H1 (cell line): ENCODE results near the gene TRABD2A. TPM values are rescaled to one million over a fixed set of nuclear protein-coding genes. Genes with fewer than 3 reads are reported as not detected.

Experiments used
- CHD7 ChIP-seq: fragments of 300-600 bp; sonication (generic); IDR thresholded peaks from 2 replicates; pipeline ENCODE4 v1.7.1; 2012; ENCODE audit warnings: low read length, moderate library complexity, mild to moderate bottlenecking, inconsistent platforms; ENCODE audit not compliant: insufficient replicate concordance
- EGR1 ChIP-seq: IDR thresholded peaks from 2 replicates; pipeline ENCODE4 v1.6.1; 2011; ENCODE audit warnings: low read depth, low read length, borderline replicate concordance
- GTF2F1 ChIP-seq: IDR thresholded peaks from 2 replicates; pipeline ENCODE4 v1.6.1; 2012; ENCODE audit warnings: low read depth, low read length, improper control_type of control experiment, borderline replicate concordance
- KDM4A ChIP-seq: IDR thresholded peaks from one replicate; pipeline ENCODE4 v1.7.1; 2012; ENCODE audit warnings: low read depth, mild to moderate bottlenecking, moderate library complexity, low read length, inconsistent platforms; ENCODE audit not compliant: severe bottlenecking
- NANOG ChIP-seq: IDR thresholded peaks from 2 replicates; pipeline ENCODE4 v1.6.1; 2011; ENCODE audit warnings: low read length, low read depth, mild to moderate bottlenecking, inconsistent platforms; ENCODE audit not compliant: insufficient read depth, poor library complexity, severe bottlenecking
- POLR2A ChIP-seq, 2 experiments: IDR thresholded peaks; 1 replicate in 1 of 2; 2 replicates in 1 of 2; pipeline ENCODE4 v1.6.1; 2011; ENCODE audit warnings: low read depth in 2 of 2, low read length in 2 of 2, mild to moderate bottlenecking in 2 of 2; ENCODE audit errors: control extremely low read depth in 1 of 2
- RAD21 ChIP-seq, 2 experiments: IDR thresholded peaks in 1 of 2; conservative IDR thresholded peaks in 1 of 2; 2 replicates each; pipeline ENCODE4 v1.6.1; 2011; ENCODE audit warnings: low read depth in 2 of 2, low read length in 2 of 2, improper control_type of control experiment in 1 of 2, inconsistent platforms in 1 of 2, mild to moderate bottlenecking in 1 of 2, moderate library complexity in 1 of 2
- TAF7 ChIP-seq: optimal IDR thresholded peaks from 2 replicates; pipeline ENCODE3; 2011; ENCODE audit warnings: low read depth, mild to moderate bottlenecking, inconsistent platforms, low read length, moderate library complexity, borderline replicate concordance
- YY1 ChIP-seq: IDR thresholded peaks from 2 replicates; pipeline ENCODE4 v1.6.1; 2011; ENCODE audit warnings: low read depth, mild to moderate bottlenecking, low read length
- polyA plus RNA-seq, 7 experiments: library from polyadenylated mRNA; depleted of rRNA in 3 of 7; stranded (reverse) in 5 of 7; unstranded in 2 of 7; fragments of >200 nt in 5 of 7; fragments of 200-250 nt in 2 of 7; gene quantifications; 1 replicate in 5 of 7; 2 replicates in 1 of 7; 4 replicates in 1 of 7; pipeline versions ENCODE4 v1.2.1 to v1.2.3, GENCODE V29; 2011 to 2013; ENCODE audit warnings: missing spikeins in 2 of 7, mixed read lengths in 2 of 7
- total RNA-seq: library from RNA; stranded (reverse); fragmentation: NEBNext Ultra II Directional; extraction: Animal tissue kit (Norgen Biotek cat#: 25700); gene quantifications from 2 replicates; pipeline ENCODE4 v1.2.1, GENCODE V29; 2021

Gene TRABD2A
- total and polyA plus RNA-seq, 2 of the 8 experiments (the other 6 are each of a cell fraction or from before 2014, with no cell fraction given): 17.3 to 18.6 TPM

- TF ChIP-seq CHD7 (no peak), NANOG (no peak), KDM4A (no peak), POLR2A (IDR thresholded peaks at IDR 0.05; ENCODE audit: control extremely low read depth in 1 of 2, low read depth in 2 of 2, low read length in 2 of 2) (no peak), YY1 (no peak), TAF7 (no peak), GTF2F1 (no peak), EGR1 (no peak), RAD21 (IDR thresholded peaks at IDR 0.05 in 1 of 2, conservative IDR thresholded peaks at IDR 0.05 in 1 of 2; ENCODE audit: low read depth in 2 of 2, low read length in 2 of 2) (no peak)
Measured at GRCh38 chr2:84815146-84815545, 65.7 kb downstream of the TRABD2A start (continued).
